ENCODE results near the gene PRTFDC1.

Gene PRTFDC1

DNA sequence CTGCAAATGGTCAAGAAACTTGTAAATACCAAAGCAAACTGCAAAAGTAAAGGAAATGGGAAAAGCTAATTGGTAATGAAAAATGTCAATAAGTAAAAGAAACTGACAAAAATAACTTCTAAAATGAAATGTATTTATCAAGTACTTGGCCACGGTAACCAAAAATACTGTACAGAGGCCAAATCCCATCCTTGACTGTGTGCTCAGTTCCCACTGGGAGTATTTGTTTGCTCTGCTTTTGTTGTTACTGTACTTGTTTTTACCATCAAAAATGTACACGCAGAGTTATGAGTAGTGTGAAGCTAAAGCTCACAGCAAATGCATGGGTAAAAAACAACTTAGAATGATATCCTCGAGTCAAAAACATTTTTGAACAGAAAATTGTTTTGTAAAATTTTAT lies 32.5 kb upstream of the PRTFDC1 start:
- Histone ChIP-seq H2AFZ (no peak overlapping the region), H3K4me2 (ENCODE audit: low read length) (no peak overlapping the region), H3K27ac (no peak overlapping the region), H3K79me2 (no peaks in the 10 kb centered on the region), H3K36me3 (ENCODE audit: control insufficient read depth, insufficient read depth, low read length) (no peaks in the 10 kb centered on the region), H3K27me3 (ENCODE audit: control insufficient read depth, insufficient read depth, low read length) (no peaks in the 10 kb centered on the region), H3K9ac (no peak overlapping the region), H3K4me1 (no peaks in the 10 kb centered on the region), H3K4me3 (ENCODE audit: low read depth, low read length) (no peak overlapping the region), H3K9me3 (ENCODE audit: control insufficient read depth, low read length) (no peaks in the 10 kb centered on the region)
- TF ChIP-seq, protein P1, sequence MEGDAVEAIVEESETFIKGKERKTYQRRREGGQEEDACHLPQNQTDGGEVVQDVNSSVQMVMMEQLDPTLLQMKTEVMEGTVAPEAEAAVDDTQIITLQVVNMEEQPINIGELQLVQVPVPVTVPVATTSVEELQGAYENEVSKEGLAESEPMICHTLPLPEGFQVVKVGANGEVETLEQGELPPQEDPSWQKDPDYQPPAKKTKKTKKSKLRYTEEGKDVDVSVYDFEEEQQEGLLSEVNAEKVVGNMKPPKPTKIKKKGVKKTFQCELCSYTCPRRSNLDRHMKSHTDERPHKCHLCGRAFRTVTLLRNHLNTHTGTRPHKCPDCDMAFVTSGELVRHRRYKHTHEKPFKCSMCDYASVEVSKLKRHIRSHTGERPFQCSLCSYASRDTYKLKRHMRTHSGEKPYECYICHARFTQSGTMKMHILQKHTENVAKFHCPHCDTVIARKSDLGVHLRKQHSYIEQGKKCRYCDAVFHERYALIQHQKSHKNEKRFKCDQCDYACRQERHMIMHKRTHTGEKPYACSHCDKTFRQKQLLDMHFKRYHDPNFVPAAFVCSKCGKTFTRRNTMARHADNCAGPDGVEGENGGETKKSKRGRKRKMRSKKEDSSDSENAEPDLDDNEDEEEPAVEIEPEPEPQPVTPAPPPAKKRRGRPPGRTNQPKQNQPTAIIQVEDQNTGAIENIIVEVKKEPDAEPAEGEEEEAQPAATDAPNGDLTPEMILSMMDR (IDR thresholded peaks at IDR 0.05) = no peak

- no peak overlapping the region for H3K4me2 ChIP-seq (ENCODE audit: low read length)
- H2AFZ ChIP-seq = no peak overlapping the region
- H3K27me3 ChIP-seq (ENCODE audit: control insufficient read depth, insufficient read depth, low read length) = no peaks in the 10 kb centered on the region
- no peaks in the 10 kb centered on the region for H3K79me2 ChIP-seq
- no peak overlapping the region for H3K4me3 ChIP-seq (ENCODE audit: low read depth, low read length)
- no peaks in the 10 kb centered on the region for H3K9me3 ChIP-seq (ENCODE audit: control insufficient read depth, low read length)
- no peaks in the 10 kb centered on the region for H3K4me1 ChIP-seq
- no peaks in the 10 kb centered on the region for H3K36me3 ChIP-seq (ENCODE audit: control insufficient read depth, insufficient read depth, low read length)
- TF ChIP-seq, protein P1 (IDR thresholded peaks at IDR 0.05) = no peak
- H3K9ac ChIP-seq = no peak overlapping the region
- H3K27ac ChIP-seq = no peak overlapping the region
These were observed 31.5 kb upstream of the PRTFDC1 start for GRCh38 chr10:24983946-24984345.

DNA sequence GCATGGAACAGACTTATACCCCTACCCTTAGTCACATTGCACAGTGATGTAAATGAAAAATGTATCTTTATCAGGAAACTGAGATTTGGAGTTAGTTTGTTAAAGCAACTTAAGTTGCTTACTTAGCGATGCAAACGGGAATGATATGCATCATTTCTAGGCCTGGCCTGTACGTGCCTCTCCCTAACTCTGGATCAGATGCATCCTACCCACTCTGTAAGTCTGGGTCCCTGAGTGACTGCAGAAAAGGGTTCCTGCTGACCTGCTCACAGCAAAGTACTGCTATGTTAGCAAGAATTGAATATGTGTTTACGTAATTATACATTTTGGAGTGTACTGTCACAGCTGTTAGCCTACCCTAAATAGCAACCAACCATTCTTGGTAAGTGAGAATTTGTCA lies 30.7 kb upstream of the PRTFDC1 start:
- no peak overlapping the region for H2AFZ ChIP-seq
- H3K27ac ChIP-seq = no peak overlapping the region
- H3K79me2 ChIP-seq = no peaks in the 10 kb centered on the region
- no peaks in the 10 kb centered on the region for H3K4me1 ChIP-seq
- H3K4me3 ChIP-seq (ENCODE audit: low read depth, low read length) = no peak overlapping the region
- H3K4me2 ChIP-seq (ENCODE audit: low read length) = no peak overlapping the region
- H3K27me3 ChIP-seq (ENCODE audit: control insufficient read depth, insufficient read depth, low read length) = no peaks in the 10 kb centered on the region
- TF ChIP-seq, protein P1 (IDR thresholded peaks at IDR 0.05) = no peak
- H3K9ac ChIP-seq = no peak overlapping the region
- no peaks in the 10 kb centered on the region for H3K9me3 ChIP-seq (ENCODE audit: control insufficient read depth, low read length)
- no peaks in the 10 kb centered on the region for H3K36me3 ChIP-seq (ENCODE audit: control insufficient read depth, insufficient read depth, low read length)

DNA sequence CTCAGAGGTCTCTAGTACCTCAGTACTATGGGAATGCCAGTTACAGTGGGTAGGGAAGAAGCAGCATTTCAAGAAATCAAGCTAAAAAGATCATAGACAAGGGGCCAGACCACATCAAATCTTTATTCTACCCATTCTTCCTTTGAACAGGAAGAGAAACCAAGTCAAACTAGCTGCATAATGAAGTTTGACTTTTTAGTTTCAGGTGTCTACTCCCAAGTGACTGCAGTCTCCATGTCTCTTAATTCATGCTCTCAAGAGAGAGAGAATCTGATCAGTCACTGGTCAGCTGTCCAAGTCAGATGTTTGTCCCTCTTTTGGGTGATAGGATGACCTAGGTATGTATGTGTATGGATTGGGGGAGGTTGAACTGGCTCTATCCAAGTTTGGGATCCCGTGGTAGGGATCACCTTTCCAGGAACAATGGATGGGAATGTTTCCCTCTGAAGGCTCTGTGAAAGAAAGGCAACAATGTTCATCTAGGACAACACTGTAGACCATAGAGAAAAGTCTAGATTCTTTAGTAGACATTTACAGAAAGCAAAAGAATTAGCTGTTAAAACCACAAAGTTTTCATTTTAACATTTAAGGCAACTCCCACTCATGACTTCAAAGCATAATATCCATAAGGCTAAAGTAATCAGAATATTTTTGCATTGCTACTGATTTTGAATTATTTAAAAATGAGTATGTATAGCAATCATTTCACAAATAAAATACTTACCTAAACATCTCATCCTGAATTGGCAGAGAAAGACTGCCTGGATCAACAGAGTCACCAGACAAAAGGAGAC lies 30.1 kb upstream of the PRTFDC1 start:
- Histone ChIP-seq H3K27me3 (ENCODE audit: control insufficient read depth, insufficient read depth, low read length) (no peaks in the 10 kb centered on the region), H2AFZ (no peak overlapping the region), H3K9ac (no peak overlapping the region), H3K27ac (no peak overlapping the region), H3K9me3 (ENCODE audit: control insufficient read depth, low read length) (no peaks in the 10 kb centered on the region), H3K4me3 (ENCODE audit: low read depth, low read length) (no peak overlapping the region), H3K36me3 (ENCODE audit: control insufficient read depth, insufficient read depth, low read length) (no peaks in the 10 kb centered on the region), H3K79me2 (no peaks in the 10 kb centered on the region), H3K4me1 (no peaks in the 10 kb centered on the region), H3K4me2 (ENCODE audit: low read length) (no peak overlapping the region)
- TF ChIP-seq, protein P1 (IDR thresholded peaks at IDR 0.05) = no peak

DNA sequence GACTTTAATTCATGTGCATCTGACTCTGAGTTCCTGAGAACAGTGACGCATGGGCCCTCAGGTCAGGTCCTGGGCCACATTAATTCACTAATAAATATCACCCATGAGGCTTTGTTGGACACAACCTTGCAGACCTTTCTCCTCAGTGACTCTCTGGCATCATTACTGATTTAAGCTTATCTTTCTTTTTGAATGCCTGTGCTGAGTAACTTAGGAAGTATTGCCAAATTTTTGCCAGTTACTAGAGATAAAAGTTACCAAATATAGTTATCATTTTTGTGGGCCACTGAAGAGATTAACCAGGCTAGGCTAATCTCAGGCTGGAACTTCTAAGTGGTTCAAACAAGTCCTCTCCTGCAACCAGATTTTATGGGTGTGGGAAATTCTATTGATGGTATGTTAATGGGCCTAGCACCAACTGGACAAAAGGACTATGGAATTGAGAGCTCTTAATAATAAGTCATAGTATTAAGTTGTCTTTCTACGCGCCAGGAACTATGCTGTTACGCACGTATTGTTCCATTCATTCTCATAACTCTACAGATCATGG lies 28.8 kb upstream of the PRTFDC1 start:
- Histone ChIP-seq H3K27me3 (ENCODE audit: control insufficient read depth, insufficient read depth, low read length) (no peaks in the 10 kb centered on the region), H3K4me3 (ENCODE audit: low read depth, low read length) (no peak overlapping the region), H3K36me3 (ENCODE audit: control insufficient read depth, insufficient read depth, low read length) (no peaks in the 10 kb centered on the region), H3K4me2 (ENCODE audit: low read length) (no peak overlapping the region), H3K9me3 (ENCODE audit: control insufficient read depth, low read length) (no peaks in the 10 kb centered on the region), H2AFZ (no peak overlapping the region), H3K9ac (no peak overlapping the region), H3K27ac (no peak overlapping the region), H3K4me1 (no peaks in the 10 kb centered on the region), H3K79me2 (no peaks in the 10 kb centered on the region)
- TF ChIP-seq, protein P1 (IDR thresholded peaks at IDR 0.05) = no peak
